ENCODE data around the gene NME7.

NME7 gene

DNA sequence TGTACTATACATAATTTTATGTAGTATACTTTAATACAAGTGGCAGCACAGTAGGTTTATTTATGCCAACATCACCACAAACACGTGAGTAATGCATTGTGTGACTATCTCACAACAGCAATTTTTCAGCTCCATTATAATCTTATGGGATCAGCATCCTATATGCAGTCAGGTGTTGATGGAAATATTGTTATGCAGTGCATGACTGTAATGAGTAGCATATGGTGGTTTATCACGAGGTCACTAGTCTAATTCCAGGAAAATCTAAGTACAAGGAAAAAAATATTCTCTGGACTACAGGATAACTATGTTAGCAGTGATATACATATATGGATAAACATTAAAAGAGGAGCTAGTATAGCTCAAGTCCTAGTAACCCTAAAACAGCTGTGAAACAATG, 192.1 kb downstream of the NME7 start:
- 75 to 100% methylated on average over 2 of the region's 2 CpGs for WGBS, 2 experiments
- no peaks in the 10 kb centered on the region for H3K36me3 ChIP-seq (ENCODE audit: control insufficient read depth, insufficient read depth, low read length)
- H3K9me3 ChIP-seq (ENCODE audit: control insufficient read depth, low read length): no peaks in the 10 kb centered on the region
- no peaks in the 10 kb centered on the region for H3K4me1 ChIP-seq (ENCODE audit: control insufficient read depth, insufficient read depth, low read length)
- no peak overlapping the region for H3K27ac ChIP-seq (ENCODE audit: insufficient read depth, low read depth, low read length, poor library complexity, severe bottlenecking)
- H3K27me3 ChIP-seq (ENCODE audit: control insufficient read depth, insufficient read depth, low read length, poor library complexity, severe bottlenecking): no peaks in the 10 kb centered on the region
- H3K4me3 ChIP-seq (ENCODE audit: insufficient read depth, low read depth, low read length): no peak overlapping the region

DNA sequence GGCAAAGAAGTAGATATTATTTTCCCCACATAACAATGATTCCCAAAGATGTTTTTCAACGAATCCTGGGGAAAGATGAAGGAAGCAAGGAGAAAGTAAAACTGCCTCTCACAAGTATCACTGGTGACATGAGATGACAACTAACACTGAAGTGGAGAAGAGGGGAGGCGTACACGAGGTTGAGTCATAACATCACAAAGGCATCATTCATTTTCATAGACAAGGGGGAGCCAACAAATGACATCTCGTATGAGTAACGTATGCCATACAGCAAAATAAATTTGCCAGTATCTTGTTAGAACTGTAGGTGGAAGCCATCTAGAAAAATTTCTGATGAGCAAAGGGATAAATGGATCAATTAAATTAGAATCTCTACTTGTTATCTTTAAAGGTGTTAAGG, 204.5 kb downstream of the NME7 start:
- Histone ChIP-seq H3K4me1 (ENCODE audit: control insufficient read depth, insufficient read depth, low read length) (no peaks in the 10 kb centered on the region), H3K9me3 (ENCODE audit: control insufficient read depth, low read length) (no peaks in the 10 kb centered on the region), H3K4me3 (ENCODE audit: insufficient read depth, low read depth, low read length) (no peak overlapping the region), H3K27me3 (ENCODE audit: control insufficient read depth, insufficient read depth, low read length, poor library complexity, severe bottlenecking) (no peaks in the 10 kb centered on the region), H3K27ac (ENCODE audit: insufficient read depth, low read depth, low read length, poor library complexity, severe bottlenecking) (no peak overlapping the region), H3K36me3 (ENCODE audit: control insufficient read depth, insufficient read depth, low read length) (no peaks in the 10 kb centered on the region)
- 85 to 100% methylated on average over 2 to 5 of the region's 5 CpGs for WGBS, 2 experiments

DNA sequence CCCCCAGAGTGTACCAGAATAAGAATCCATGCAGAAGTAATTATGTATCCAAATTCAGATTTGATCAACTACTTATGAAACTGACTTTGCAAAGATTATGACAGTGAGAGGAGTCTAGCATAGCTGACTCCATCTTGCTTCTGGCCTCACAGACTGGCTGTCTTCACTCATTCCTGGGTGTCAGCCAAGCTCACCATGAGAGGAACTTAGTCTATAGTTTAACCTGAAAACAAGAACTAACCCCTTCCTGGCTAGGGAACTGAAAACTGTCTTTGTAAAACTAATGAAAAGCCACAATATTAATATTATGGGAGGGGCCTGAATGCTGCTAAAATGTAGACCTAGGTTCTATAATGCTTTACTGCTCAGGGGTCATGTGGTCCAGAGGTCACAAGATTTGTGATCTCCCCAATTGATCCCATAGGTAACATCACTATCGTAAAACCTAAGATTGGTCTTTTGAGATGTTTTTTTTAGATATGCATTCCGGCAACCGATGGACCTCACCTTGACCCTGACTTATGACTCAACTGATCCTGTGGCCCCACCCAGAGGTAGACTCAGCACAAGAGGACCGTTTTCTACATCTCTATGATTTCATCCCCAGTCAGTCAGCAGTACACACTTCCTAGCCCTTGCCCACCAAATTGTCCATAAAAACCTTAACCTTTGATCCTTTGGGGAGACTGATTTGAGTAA, 206.0 kb downstream of the NME7 start:
- Histone ChIP-seq H3K27ac (ENCODE audit: insufficient read depth, low read depth, low read length, poor library complexity, severe bottlenecking) (no peak overlapping the region), H3K36me3 (ENCODE audit: control insufficient read depth, insufficient read depth, low read length) (no peaks in the 10 kb centered on the region), H3K27me3 (ENCODE audit: control insufficient read depth, insufficient read depth, low read length, poor library complexity, severe bottlenecking) (no peaks in the 10 kb centered on the region), H3K9me3 (ENCODE audit: control insufficient read depth, low read length) (no peaks in the 10 kb centered on the region), H3K4me1 (ENCODE audit: control insufficient read depth, insufficient read depth, low read length) (peaks cover 7% of the 10 kb centered on the region), H3K4me3 (ENCODE audit: insufficient read depth, low read depth, low read length) (no peak overlapping the region)
- WGBS, 2 experiments: 92 to 96% methylated on average over 4 of the region's 4 CpGs

DNA sequence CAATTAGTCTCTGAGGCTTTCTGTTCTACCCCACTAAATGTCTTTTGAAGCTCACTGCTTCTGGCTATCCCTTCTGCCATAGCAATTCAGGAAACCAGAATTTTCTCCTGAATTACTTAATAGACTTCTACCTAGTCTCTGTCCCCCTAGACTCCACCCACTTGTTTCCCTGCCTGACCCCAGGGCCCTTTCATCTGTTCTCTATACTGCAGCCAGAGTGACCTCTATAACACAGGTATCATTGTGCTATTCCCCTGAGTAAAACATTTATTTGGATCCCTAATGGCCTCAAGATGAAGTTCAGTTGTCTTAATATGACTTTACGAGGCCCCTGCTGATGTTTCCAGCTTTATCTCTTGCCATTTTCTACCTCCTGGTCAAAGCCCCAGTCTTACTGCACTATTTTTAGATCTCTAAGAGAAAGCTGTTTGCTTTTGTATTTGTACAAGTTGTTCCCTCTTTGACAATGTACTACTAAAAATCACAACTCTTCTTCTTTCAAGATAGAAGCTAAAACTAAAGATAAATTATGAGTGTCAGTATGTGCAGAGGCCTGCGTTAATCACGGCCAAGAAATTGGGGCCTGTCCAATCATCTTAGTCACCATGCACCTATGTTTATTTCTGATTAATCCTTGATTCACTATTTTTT, 206.6 kb downstream of the NME7 start:
- H3K4me3 ChIP-seq (ENCODE audit: insufficient read depth, low read depth, low read length): no peak overlapping the region
- no peaks in the 10 kb centered on the region for H3K36me3 ChIP-seq (ENCODE audit: control insufficient read depth, insufficient read depth, low read length)
- peaks cover 7% of the 10 kb centered on the region for H3K4me1 ChIP-seq (ENCODE audit: control insufficient read depth, insufficient read depth, low read length)
- H3K27me3 ChIP-seq (ENCODE audit: control insufficient read depth, insufficient read depth, low read length, poor library complexity, severe bottlenecking): no peaks in the 10 kb centered on the region
- H3K27ac ChIP-seq (ENCODE audit: insufficient read depth, low read depth, low read length, poor library complexity, severe bottlenecking): no peak overlapping the region
- H3K9me3 ChIP-seq (ENCODE audit: control insufficient read depth, low read length): no peaks in the 10 kb centered on the region
- 94 to 96% methylated on average over 3 of the region's 3 CpGs for WGBS, 2 experiments

DNA sequence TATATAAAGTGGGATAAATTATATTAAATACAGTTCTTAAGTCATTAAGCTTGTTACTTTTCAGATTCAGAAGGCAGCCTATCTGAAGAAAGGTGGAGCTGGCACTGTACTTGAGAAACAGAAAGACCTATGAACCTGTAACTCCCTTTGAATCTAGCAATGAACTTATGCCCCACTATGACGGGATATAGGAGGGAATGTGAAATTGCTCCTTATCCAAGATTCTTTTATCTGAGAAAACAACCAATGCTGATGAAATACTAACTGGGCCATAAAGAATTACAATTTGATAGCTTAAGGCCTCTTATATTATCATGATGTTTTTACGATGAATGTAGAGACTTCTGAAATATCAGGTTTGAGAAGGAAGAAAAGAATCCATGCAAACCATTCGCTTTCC, 211.0 kb downstream of the NME7 start:
- WGBS, 2 experiments: 84% methylated on average over 3 of the region's 3 CpGs; no CpG with 5 or more reads in 1 of the 2 experiments
- H3K4me1 ChIP-seq (ENCODE audit: control insufficient read depth, insufficient read depth, low read length): peaks cover 7% of the 10 kb centered on the region
- no peaks in the 10 kb centered on the region for H3K36me3 ChIP-seq (ENCODE audit: control insufficient read depth, insufficient read depth, low read length)
- no peak overlapping the region for H3K4me3 ChIP-seq (ENCODE audit: insufficient read depth, low read depth, low read length)
- H3K27ac ChIP-seq (ENCODE audit: insufficient read depth, low read depth, low read length, poor library complexity, severe bottlenecking): no peak overlapping the region
- H3K27me3 ChIP-seq (ENCODE audit: control insufficient read depth, insufficient read depth, low read length, poor library complexity, severe bottlenecking): no peaks in the 10 kb centered on the region
- H3K9me3 ChIP-seq (ENCODE audit: control insufficient read depth, low read length): no peaks in the 10 kb centered on the region

DNA sequence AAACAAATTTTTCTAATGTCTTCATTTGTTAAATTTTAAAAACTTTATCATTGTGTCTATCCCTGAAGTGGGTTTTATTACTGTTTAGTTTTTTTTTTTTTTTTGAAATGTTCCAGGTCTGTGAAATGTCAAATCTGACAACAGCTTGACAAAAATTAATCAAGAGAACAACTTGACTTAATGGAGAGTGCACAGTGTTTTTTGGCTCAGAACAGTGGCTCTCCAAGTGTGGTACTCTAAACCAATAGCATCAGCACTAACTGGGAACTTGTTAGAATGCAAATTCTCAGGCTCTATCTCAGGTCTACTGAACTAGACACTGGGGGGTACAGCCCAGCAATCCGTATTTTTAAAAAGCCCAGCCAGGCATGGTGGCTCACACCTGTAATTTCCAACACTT, 211.9 kb downstream of the NME7 start:
- Histone ChIP-seq H3K27me3 (ENCODE audit: control insufficient read depth, insufficient read depth, low read length, poor library complexity, severe bottlenecking) (no peaks in the 10 kb centered on the region), H3K4me1 (ENCODE audit: control insufficient read depth, insufficient read depth, low read length) (peaks cover 7% of the 10 kb centered on the region), H3K9me3 (ENCODE audit: control insufficient read depth, low read length) (no peaks in the 10 kb centered on the region), H3K4me3 (ENCODE audit: insufficient read depth, low read depth, low read length) (no peak overlapping the region), H3K36me3 (ENCODE audit: control insufficient read depth, insufficient read depth, low read length) (no peaks in the 10 kb centered on the region), H3K27ac (ENCODE audit: insufficient read depth, low read depth, low read length, poor library complexity, severe bottlenecking) (no peak overlapping the region)
- WGBS, 2 experiments: 92 to 100% methylated on average over 1 of the region's 1 CpG

DNA sequence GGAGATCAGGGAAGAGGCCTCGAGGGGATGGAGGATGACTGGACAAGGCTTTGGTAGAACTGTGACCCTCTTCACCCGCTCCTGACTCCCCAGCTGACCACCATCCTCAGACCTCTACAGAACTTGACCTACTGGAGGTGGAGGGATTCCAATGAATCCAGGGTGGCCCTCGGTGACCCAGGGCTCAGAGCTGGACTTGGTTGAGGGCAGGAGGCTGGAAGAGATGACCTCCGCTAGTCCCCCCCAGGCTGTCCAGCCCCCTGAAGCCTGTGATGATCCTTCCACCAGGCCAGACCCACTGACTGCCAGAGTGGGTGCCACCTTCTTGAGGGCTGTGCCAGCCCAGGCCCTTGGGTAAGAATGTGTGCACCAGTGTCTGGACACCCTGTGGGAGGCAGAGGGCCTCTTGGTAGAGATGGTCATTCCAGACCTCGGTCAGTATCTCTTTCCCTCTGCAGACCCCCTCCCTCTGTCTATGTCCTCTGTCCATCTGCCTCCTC, 216.2 kb downstream of the NME7 start:
- 92 to 93% methylated on average over 5 of the region's 5 CpGs for WGBS, 2 experiments
- Histone ChIP-seq H3K27me3 (ENCODE audit: control insufficient read depth, insufficient read depth, low read length, poor library complexity, severe bottlenecking) (no peaks in the 10 kb centered on the region), H3K27ac (ENCODE audit: insufficient read depth, low read depth, low read length, poor library complexity, severe bottlenecking) (no peak overlapping the region), H3K36me3 (ENCODE audit: control insufficient read depth, insufficient read depth, low read length) (no peaks in the 10 kb centered on the region), H3K4me3 (ENCODE audit: insufficient read depth, low read depth, low read length) (no peak overlapping the region), H3K9me3 (ENCODE audit: control insufficient read depth, low read length) (no peaks in the 10 kb centered on the region), H3K4me1 (ENCODE audit: control insufficient read depth, insufficient read depth, low read length) (no peaks in the 10 kb centered on the region)

DNA sequence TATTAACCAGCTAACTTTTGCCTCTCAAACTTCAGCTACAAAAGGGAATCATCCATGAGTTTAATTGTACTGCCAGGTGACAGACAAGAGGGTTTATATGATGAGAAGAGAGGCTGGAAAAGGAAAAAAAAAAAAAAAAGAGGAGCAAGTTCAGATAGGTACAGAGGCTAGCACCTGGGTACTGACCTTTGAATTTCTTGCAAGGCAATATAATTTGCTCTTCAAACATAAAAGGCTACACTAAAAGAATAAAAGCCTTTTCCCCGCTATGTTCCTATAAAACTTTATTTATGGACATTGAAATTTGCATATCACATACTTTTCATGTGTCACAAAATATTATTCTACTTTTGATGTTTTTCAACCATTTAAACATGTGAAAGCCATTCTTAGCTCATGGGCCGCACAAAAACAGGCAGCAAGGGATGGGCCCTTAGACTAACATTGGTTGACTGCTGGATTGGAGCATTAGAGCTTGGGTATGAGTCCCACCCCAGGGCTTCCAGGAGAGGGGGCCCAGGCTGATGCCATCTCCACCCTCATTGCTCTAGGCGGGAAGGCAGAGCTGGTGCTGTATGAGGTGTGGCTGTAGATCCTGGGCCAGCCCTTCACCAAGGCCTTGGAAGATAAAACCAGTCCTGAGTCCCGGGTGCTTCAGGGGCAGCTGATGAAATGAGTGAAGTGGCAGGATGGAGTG, 216.8 kb downstream of the NME7 start:
- Histone ChIP-seq H3K4me1 (ENCODE audit: control insufficient read depth, insufficient read depth, low read length) (no peaks in the 10 kb centered on the region), H3K36me3 (ENCODE audit: control insufficient read depth, insufficient read depth, low read length) (no peaks in the 10 kb centered on the region), H3K27ac (ENCODE audit: insufficient read depth, low read depth, low read length, poor library complexity, severe bottlenecking) (no peak overlapping the region), H3K9me3 (ENCODE audit: control insufficient read depth, low read length) (no peaks in the 10 kb centered on the region), H3K27me3 (ENCODE audit: control insufficient read depth, insufficient read depth, low read length, poor library complexity, severe bottlenecking) (no peaks in the 10 kb centered on the region), H3K4me3 (ENCODE audit: insufficient read depth, low read depth, low read length) (no peak overlapping the region)
- 84 to 89% methylated on average over 3 to 4 of the region's 4 CpGs for WGBS, 2 experiments

DNA sequence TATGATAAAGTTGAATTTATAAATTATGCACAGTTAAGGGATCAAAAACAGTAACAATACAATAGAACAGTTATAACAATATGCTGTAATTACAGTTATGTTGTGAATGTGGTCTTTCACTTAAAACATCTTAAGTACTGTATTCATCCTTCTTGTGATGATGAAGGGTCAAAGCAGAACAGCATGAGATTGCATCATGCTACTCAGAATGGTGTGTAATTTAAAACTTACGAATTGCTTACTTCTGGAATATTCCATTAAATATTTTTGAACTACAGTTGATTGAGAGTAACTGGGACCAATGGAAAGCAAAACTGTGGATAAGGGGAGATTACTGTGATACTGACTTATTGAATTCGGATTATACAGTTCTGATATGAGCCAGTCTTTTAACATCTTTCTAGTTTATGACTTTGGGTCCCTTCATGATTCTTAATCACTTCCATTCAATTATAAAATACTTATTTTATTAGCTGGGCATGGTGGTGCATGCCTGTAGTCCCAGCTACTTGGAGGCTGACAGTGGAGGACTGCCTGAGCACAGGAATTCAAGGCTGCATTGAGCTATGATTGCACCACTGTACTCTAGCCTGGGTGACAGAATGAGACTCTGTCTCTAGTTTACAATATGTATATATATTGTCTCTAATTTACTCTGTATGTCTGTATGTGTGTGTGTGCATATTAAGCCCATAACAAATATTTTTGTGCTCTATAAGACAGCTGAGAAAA, 217.9 kb downstream of the NME7 start:
- H3K4me3 ChIP-seq (ENCODE audit: insufficient read depth, low read depth, low read length): no peak overlapping the region
- H3K36me3 ChIP-seq (ENCODE audit: control insufficient read depth, insufficient read depth, low read length): no peaks in the 10 kb centered on the region
- no peaks in the 10 kb centered on the region for H3K27me3 ChIP-seq (ENCODE audit: control insufficient read depth, insufficient read depth, low read length, poor library complexity, severe bottlenecking)

More for the DNA sequence above, 217.9 kb downstream of the NME7 start:
- Histone ChIP-seq H3K27ac (ENCODE audit: insufficient read depth, low read depth, low read length, poor library complexity, severe bottlenecking) (no peak overlapping the region), H3K9me3 (ENCODE audit: control insufficient read depth, low read length) (no peaks in the 10 kb centered on the region), H3K4me1 (ENCODE audit: control insufficient read depth, insufficient read depth, low read length) (no peaks in the 10 kb centered on the region)
- 92 to 97% methylated on average over 2 of the region's 2 CpGs for WGBS, 2 experiments
